DMS79 (cell line): ENCODE data around the gene CPZ.

ENCODE experiments used
- DNase-seq: peaks from one replicate; lab custom pipeline; 2025; lab: John Stamatoyannopoulos, UW

Gene CPZ

DNA sequence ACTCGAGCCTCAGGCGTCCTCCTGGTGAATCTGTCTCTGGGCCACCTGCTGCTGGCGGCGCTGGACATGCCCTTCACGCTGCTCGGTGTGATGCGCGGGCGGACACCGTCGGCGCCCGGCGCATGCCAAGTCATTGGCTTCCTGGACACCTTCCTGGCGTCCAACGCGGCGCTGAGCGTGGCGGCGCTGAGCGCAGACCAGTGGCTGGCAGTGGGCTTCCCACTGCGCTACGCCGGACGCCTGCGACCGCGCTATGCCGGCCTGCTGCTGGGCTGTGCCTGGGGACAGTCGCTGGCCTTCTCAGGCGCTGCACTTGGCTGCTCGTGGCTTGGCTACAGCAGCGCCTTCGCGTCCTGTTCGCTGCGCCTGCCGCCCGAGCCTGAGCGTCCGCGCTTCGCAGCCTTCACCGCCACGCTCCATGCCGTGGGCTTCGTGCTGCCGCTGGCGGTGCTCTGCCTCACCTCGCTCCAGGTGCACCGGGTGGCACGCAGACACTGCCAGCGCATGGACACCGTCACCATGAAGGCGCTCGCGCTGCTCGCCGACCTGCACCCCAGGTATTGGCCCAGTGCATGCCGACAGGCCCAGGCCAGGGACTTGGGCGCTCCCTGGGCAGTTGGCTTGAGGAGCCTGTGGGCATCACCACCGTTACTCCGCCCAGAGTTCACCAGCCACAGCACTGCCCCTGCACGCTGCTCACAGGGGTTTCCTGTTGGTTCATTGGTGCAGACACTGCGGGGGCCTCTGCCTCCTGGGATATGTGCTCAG is 11.3 kb upstream of the CPZ start:
- no peak for DNase-seq

DNA sequence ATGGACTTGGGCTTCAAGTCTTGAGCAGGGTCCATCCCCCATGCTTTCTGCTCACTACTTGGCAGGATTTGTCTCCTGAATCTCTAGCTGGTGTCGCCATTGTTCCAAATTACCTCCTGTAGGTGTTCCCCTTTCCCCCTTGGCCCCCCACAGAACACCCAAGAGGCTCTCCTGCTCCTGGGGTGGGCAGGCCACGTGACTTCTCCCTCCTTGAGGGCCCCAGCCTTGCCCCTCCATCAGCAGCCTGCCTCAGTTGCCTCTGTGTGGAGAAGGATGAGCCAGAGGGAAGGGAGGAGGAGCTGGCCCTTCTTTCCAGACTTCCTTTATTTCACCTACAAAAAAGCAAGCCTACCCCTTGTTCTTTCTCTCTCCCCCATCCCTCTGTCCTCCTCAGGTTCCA is 10.5 kb upstream of the CPZ start:
- DNase-seq, result no peak

DNA sequence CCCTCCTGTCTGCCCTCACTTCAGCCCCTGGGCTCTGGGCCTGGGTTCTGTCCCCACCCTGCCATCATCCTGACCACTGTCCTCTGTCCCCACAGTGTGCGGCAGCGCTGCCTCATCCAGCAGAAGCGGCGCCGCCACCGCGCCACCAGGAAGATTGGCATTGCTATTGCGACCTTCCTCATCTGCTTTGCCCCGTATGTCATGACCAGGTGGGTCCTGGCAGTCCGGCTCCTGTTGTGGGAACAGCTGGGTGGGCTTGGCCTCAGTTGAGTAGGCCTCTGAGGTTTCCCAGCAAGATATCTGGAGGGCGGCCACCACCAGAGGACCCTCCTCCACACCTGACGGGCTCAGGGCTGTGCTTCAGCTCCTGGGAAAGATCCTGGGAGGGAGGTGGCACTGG is 10.1 kb upstream of the CPZ start:
- DNase-seq, result no peak

DNA sequence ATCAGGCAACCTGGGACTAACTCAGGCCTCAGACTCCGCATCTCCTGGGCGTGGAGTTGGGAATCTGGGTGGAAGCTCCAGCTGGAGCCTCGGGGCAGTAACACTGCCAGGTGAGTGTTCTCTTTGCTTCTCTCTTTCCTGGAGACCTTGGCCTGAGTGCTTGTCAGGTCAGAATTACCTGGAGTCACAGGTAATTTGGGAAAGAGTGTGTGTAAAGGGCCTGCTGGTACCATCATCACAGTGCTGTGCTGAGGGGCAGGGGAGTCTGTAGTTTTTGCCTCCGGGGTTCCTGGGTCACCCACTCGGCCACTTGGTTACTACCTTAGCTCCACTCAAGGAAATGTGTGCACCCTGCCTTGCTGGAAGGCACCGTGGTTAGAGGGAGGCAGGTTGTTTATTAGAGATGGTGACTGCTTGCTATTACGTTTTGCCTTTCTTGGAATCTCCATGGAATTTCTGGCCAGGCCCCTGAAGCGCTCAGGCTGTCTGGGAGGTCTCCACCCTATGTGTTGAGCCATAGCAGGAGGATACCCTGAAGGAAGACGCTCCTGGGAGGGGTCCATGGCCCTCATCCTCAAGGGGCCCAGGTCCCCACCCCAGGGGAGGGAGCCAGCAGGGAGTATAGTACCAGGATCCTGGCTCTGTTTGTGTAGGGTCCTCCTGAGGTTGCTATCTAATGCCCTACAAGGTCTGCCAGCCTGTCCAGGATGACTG is 9.5 kb upstream of the CPZ start:
- DNase-seq, result no peak

DNA sequence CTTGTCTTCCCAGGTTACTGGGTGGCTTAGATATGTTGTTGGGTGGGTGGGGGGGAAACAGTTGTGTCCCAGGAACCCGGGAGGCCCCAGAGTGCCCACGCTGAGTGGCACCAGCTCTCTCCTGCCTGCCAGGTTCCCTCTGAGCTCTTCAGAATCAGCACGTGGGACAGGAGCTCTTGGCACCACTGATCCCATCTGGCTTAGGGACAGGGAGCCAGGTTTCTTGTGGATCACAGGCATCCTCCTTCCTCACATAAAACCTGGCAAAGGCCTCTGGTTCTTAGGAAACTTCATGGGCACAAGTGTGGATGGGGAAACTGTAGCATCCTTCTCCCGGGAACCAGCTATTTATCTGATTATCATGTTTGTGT is 8.9 kb upstream of the CPZ start:
- no peak for DNase-seq

DNA sequence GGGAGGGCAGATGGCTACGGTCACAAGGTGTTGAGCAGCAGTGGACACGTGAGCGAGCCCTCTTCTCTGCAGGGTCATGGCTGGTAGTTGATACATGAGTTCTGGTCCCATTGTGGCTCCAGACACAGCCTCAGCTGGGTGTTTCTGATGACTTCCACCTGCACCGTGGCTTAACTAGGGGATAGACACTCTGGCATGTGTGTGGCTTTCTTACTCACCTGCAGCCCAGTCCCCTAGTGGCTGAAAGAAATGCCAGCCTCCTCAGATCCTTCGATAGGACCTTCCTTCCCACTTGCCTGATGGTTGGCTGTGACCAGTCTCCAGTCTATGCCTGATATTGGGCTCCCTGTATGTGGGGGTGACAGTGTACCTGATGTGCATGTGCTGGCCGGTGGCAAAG is 7.4 kb upstream of the CPZ start:
- DNase-seq, result no peak

DNA sequence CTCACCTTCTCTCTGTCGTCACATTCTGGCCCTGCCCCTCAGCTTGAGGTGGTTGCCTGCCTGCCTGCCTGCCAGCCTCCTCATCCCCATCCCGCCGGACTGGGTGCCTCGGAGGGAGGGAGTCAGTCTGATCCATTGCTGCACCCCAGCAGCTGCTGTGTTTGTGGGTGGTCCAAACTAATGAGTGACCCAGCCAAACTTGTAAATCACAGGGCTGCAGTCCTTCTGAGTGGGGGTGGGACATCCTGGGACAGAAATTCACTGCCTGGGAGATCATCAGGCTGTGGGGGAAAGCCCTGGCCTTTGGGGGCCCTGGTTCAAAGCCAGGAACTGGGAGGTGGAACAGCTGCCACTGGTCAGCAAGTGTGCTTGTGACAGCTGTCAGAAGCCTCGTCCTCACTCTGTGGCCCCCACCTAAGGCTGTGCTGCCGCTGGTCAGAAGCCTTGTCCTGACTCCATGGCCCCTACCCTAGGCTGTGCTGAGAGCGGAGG is 6.8 kb upstream of the CPZ start:
- DNase-seq, result no peak

DNA sequence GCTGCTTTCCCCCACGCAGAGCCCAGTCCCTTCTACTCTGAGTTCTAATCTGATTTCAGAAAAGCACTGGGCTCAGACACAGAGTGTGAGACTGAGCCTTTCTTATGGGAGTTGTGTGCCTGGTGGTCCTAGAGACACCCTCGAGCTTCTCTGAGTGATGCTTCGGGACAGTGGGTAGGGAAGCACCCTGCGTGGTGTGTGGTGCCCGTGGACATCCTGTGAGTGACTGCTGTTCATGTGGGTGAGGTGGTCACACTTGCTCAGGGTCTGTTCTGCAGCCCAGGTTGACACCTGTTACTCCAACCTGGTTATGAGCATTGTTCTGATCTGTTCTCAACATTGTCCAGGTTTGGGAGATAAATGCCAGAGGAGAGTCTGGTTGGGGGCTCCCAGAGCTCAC is 6.3 kb upstream of the CPZ start:
- DNase-seq, result no peak

DNA sequence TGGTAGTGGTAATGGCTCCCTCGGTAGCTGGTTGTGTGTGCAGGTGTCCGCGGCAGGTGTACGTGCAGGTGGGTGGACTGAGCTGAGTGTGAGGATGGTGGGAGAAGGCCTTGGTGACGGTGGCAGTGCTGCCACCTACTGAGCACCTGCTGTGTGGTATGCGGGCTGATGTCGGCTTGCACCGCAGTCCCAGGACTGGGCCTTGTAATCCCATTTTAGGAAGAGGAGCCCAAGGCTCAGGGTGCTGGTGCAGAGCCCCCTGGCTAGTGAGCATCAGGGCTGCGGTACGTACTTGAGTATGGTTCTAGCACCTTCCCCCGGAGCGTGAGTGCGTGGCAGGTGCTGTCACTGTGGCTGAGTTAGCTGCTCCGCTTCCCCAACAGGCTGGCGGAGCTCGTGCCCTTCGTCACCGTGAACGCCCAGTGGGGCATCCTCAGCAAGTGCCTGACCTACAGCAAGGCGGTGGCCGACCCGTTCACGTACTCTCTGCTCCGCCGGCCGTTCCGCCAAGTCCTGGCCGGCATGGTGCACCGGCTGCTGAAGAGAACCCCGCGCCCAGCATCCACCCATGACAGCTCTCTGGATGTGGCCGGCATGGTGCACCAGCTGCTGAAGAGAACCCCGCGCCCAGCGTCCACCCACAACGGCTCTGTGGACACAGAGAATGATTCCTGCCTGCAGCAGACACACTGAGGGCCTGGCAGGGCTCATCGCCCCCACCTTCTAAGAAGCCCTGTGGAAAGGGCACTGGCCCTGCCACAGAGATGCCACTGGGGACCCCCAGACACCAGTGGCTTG is 5.7 kb upstream of the CPZ start:
- no peak for DNase-seq

DNA sequence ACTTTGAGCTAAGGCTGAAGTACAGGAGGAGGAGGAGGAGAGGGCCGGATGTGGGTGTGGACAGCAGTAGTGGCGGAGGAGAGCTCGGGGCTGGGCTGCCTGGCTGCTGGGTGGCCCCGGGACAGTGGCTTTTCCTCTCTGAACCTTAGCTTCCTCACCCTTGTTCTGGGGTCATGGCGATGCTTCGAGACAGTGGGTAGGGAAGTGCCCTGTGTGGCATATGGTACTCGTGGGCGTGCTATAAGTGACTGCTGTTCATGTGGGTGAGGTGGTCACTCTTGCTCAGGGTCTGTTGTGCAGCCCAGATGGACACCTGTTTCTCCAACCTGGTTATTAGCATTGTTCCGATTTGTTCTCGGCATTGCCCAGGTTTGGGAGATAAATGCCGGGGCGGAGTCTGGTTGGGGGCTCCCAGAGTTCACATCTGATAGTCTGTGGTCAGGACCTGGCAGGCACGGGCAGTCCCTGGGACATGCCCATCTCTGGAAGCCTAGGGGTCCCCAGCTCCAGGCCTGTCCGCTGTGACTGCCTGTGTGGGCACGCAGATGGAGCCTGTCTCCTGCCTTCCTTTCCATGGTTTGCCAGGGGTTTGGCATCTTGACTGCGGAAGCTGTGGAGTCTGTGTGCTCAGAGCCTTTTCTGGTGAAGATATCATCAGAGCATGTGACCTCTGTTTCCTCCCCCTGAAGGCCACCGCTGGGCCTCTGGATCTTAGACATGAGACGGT is 4.9 kb upstream of the CPZ start:
- DNase-seq, result no peak

DNA sequence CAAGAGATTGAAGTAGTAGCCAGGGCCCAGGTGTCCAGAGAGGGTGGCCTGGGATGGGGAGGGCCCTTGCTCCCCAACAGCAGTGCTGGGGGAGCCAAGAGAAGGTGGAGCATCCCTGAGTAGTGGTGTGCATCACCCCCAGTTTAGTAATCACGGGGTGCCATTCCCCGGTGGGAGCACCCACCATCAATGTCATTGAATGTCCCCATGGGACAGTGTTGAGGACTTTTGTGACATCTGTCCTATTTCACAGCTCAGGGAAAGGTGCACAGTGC is 4.4 kb upstream of the CPZ start:
- DNase-seq, result no peak

DNA sequence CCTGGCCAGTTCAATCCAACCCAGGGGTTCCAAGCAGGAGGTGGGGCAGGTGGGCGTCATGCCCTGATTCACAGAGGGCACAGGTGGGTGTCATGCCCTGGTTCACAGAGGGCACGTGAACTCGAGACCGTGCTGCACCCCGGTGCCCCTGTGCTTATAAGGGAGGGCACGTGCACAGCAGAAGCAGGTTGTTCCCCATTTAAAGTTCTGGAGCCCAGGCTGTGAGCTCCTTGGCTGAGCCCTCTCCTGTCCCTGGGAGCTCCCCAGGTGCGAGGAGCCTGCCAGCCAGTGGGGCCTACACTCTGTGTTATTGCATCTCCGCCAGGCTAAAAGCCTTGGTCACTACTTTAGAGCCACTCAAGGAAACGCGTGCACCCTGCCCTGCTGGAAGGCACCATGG is 3.2 kb upstream of the CPZ start:
- DNase-seq, result no peak

DNA sequence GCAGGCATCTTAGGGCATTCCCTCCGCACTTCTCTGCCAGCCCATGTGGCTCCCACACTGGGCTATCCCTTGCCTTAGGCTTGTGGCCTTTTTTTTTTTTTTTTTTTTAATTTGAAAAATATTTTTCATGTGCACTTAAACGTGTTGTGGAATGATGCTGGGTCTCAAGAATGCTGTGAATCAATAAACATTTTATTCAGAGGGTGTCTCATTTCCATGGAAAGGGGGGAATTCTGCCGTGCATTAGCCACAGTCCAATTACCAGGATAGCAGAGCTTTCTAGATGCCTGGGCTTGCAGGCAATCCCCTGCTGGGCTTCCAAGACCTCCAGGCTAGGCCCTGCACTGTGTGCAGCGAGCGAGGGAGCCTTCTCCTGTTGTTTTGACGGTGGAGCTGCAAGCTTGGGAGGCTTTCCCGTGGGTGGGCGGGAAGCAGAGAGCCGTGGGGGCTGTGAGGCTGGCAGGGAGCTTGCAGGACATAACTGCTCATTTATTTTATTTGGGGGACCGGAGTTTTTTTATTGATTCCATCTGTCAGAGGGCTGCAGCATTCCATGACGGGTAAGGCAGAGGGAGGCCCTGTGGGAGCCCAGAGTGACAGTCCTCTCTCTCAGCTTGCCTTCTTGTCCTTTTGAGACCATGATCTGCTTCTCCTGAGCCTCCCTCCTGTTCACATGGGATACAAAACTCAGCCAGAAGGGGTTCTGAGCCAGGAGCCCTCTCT is 2.6 kb upstream of the CPZ start:
- DNase-seq, result no peak

DNA sequence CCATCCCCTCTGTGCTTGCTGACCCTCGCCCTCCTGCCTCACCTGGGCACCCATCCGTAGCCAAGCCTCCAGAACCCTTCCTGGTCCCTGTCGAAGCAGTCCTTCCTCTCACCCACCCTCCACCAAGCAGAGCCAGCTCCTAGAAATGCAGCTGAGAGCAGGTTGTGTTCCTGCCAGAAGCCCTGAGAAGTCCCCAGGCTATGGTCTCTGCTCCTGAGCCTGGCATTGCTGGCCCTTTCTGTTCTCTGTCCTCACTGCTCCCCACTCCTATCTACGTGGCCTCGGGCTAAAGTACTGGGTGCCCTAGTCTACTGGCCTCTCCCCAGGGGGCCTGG is 2.1 kb upstream of the CPZ start:
- DNase-seq, result no peak

DNA sequence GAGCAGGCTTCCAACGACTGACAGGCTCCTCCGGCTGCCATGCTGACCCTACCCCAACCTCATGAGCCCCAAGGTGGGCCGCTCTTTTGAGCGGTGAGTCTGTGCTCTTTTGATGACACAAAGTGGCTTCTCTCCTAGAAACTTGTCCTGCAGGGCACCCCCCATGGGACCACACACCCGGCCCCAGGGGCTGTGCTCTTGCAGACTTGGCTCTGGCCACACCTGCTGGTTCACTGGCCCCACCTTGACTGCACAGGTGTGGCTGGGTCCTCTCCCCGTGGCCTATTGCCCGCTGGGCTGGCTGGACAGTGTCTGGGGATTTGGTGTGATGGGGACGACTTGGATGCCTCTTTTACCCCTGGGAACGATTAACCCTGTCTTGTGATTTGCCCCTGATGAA is 1.5 kb upstream of the CPZ start:
- DNase-seq, result no peak

DNA sequence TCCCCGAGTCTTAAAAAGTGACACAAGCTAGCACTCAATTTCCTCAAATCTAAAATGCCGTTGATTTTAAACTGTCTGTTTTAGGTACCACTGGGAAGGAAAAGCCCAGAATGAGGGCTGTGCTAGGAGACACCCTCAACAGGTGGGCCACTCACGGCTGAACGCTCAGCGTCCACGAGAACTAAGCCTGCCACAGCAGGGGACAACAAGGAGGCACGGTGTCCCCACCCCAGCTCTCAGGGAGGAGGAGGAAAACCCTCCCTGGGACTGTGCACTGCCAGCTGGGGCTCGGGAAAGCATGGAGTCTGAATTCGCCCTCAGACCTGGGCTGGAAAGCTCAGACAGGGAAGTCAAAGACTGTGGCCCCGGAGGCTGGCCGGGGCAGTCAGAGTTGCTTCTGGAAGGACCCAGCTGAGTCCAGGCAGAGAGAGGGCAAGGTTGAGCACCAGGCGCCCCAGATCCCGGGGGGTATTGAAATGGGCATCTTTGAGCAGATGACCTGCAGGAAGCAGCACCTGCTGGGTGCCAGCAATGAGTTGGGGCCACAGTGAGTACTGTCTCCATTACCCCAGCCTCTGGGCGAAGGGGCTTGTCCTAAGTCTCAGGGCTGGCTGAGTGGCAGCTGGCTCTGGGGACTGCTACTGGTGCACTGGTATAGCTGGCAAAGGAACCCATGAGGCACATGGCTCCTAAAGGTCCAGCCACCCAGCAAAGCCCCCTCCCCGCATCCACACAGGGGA is 769 bp upstream of the CPZ start:
- DNase-seq, result no peak

DNA sequence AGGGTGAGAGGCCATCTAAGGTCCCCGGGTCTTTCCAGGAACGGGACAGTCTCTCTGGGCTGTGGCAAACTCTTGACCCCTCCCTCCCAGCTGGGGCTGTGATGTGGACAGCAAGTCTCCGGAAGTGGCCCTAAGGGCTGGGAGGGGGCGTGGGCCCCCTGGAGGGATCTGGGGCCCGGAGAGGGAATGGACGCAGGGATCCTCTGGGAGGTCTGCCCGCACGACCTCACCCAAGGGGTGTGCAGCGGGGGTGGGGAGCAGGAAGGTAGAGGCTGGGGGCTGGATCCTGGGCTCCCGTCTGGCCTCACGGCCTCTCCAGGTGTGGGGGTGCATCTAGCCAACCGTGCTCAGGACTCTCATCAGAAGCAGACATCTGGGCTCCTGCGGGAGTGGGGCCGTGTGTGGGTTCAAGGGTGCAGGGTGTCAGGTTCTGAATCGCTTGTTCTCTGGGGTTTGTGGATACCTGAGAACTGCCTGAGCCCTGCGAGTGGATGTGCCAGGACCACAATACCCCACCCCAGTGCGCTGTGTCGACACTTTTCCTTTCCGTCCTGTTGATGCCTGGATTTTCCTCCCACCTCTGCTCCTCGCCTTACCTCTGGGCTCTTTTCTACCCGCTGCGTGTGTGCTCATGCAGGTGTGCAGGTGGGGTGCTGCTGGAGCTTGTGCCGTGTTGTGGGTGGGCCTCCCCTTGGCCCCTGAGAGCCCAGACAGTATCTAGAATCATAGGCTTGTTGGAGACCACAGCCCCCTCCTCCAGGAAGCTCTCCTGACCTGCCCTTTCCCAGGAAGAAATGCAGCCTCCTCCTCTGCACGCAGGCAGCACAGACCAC is 915 bp downstream of the CPZ start:
- DNase-seq, result no peak

DNA sequence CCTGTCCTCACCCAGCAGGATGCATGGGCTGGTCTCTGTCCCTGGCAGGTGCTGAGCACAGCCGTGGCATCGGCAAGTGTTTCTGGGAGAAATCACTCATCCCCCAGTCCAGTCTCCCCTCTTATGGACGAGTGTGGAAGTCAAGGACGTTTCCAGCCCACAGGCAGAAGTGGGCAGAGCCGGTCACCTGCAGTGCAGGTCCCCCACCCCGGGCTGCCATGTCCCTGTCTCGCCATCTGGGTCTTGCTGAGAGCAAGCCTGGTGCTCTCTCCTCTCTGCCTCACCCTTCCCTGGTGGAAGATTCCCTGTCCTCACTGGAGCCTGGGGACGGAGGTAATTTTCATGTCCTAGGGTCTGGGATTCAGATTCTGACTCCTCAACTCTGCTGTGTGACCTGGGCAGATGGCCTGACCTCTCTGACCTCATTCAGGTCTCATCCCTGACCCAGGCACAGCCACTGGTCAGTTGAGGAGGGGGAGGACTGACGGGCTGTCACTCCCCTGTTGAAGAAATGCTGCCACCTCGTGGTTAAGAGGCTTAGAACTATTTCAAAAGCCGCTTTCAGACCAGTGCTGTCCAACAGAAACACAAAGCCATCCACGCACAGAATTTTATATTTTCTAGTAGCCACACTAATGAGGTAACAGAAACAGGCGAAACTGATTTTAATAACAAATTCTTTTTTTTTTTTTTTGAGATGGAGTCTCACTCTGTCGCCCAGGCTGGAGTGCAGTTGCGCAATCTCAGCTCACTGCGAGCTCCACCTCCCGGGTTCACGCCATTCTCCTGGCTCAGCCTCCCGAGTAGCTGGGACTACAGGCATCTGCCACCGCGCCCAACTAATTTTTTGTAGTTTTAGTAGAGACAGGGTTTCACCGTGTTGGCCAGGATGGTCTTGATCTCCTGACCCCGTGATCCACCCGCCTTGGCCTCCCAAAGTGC is 1.8 kb downstream of the CPZ start:
- no peak for DNase-seq
